GM10266 (cell line): ENCODE measurements around the gene STX1A.
"Not testable (repeated sequence)": the region's sequence is repeated elsewhere in the genome, so short reads cannot be mapped to it uniquely, and the experiment has no call there.

ENCODE experiments used
- DNase-seq: peaks from one replicate; pipeline ENCODE4 v3.0.0; 2012; ENCODE audit errors: extremely low spot score
- TF ChIP-seq, protein P1 (sequence below): IDR thresholded peaks from 2 replicates; pipeline ENCODE4 v1.5.1; 2012; ENCODE audit warnings: mild to moderate bottlenecking, low read depth; ENCODE audit not compliant: control insufficient read depth, insufficient read depth; ENCODE audit errors: missing control alignments

The STX1A gene

DNA sequence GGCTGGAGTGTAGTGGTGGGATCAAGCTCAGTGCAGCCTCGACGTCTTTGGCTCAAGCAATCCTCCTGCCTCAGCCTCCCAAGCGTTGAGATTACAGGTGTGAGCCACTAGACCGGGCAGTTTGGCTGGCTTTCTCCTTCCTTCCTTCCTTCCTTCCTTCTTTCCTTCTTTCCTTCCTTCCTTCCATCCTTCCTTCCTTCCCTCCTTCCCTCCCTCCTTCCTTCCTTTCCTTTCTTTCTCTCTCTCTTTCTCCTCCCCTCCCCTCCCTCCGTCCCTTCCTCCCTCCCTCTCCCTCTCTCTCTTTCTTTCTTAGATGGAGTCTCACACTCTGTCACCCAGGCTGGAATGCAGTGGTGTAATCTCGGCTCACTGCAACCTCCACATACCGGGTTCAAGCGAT, 59.5 kb downstream of the STX1A start:
- TF ChIP-seq, protein P1, sequence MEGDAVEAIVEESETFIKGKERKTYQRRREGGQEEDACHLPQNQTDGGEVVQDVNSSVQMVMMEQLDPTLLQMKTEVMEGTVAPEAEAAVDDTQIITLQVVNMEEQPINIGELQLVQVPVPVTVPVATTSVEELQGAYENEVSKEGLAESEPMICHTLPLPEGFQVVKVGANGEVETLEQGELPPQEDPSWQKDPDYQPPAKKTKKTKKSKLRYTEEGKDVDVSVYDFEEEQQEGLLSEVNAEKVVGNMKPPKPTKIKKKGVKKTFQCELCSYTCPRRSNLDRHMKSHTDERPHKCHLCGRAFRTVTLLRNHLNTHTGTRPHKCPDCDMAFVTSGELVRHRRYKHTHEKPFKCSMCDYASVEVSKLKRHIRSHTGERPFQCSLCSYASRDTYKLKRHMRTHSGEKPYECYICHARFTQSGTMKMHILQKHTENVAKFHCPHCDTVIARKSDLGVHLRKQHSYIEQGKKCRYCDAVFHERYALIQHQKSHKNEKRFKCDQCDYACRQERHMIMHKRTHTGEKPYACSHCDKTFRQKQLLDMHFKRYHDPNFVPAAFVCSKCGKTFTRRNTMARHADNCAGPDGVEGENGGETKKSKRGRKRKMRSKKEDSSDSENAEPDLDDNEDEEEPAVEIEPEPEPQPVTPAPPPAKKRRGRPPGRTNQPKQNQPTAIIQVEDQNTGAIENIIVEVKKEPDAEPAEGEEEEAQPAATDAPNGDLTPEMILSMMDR: no peak
- no peak for DNase-seq

DNA sequence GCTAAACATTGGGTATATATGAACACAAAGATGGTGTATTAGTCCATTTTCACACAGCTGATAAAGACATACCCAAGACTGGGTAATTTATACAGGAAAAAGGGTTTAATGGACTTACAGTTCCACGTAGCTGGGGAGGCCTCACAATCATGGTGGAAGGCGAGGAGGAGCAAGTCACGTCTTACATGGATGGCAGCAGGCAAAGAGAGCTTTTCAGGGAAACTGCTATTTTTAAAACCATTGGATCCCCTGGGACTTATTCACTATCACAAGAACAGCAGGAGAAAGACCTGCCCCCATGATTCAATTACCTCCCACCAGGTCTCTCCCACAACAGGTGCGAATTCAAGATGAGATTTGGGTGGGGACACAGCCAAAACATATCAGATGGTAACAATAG, 64.2 kb downstream of the STX1A start:
- not testable (repeated sequence) for DNase-seq

DNA sequence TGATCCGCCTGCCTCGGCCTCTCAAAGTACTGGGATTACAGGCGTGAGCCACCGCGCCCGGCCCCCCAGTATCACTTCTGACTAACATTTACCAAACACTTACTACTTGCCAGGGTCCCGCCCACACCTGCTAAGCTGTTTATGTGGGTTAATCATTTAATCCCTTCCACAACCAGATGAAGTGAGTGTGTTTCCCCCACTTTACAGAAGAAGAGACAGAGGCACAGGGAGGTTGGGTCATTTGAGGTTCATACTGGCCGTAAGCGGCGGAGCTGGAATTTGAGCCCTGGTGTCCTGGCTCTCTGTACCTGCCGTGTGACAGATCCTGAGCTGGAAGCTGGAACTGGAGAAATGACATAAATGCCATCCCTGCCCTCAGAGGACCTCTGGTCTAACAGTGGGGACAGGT, 66.9 kb downstream of the STX1A start:
- DNase-seq: no peak
- TF ChIP-seq, protein P1: no peak

DNA sequence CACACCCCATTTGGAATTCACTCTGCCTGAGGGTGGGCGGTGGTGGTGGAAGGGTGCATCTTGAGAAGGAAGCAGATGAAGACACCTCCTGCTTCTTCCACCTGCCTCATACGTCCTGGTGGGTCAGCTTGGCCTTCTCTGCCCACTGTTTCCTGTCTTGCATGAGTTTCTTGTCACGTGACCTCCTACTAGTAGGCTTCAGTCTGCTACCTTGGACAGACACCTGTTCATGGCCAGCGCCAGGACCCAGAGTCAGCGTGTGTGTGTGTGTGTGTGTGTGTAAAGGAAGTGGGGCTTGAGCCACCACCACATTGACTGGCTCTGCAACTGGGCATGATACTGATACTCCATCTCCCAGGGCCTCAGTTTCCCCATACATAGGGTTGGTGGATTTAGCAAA, 68.9 kb downstream of the STX1A start:
- TF ChIP-seq, protein P1: no peak
- DNase-seq: no peak

DNA sequence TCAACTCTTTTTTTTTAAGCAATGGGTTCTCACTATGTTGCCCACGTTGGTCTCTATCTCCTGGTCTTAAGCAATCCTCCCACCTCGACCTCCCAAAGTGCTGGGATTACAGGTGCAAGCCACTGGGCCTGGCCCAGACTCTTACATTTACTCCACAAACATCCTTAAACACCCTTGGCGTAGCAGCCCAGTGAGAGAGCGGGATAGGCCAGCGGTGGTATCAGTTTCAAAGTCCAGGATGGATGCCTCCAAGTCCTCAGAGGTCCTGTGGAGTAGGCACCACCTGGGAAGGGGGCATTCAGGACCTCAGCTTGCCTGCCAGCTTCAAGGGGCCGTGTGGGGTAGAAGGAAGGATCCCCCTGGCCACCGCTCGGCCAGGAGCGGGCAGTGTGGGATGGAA, 69.9 kb downstream of the STX1A start:
- DNase-seq: no peak
- TF ChIP-seq, protein P1: no peak
